ENCODE data around the gene FANCM.
"Not testable (repeated sequence)": the region's sequence is repeated elsewhere in the genome, so short reads cannot be mapped to it uniquely, and the experiment has no call there.

The FANCM gene

DNA sequence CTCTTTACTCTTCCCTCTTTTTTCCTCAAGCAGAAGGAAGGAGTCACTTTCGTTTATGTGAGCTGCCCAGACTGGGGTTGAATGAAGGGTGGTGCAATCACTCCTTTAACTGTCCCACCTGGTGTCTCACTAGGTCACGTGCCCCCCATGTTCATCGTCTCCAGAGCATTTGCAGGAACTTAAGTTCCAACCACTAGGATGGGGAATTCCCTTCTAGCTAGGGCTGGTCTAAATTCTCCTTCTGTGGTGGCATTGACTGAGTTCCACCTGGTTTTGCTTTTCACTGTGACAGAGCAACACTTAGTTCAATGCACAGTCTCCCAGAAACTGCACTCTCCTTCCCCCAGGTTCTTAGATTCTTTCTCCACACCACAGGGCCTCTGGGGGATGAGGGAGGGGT, 9.5 kb downstream of the FANCM start:
- no peak for DNase-seq

DNA sequence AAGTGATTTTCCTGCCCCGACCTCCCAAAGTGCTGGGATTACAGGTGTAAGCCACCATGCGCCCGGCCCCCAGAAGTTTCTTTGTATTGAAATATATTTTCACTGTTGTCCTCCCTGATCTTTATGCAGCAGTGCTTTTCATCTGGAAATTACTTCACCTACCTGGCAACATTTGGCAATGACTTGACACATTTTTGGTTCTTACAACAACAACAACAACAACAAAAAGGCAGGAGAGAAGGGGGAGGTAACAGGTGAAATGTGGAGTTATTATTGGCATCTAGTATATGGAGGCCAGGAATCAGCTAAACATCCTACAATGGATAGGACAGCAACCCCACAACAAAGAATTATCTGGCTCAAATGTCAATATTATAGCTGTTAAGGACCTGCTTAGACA, 13.9 kb downstream of the FANCM start:
- DNase-seq, result no peak

DNA sequence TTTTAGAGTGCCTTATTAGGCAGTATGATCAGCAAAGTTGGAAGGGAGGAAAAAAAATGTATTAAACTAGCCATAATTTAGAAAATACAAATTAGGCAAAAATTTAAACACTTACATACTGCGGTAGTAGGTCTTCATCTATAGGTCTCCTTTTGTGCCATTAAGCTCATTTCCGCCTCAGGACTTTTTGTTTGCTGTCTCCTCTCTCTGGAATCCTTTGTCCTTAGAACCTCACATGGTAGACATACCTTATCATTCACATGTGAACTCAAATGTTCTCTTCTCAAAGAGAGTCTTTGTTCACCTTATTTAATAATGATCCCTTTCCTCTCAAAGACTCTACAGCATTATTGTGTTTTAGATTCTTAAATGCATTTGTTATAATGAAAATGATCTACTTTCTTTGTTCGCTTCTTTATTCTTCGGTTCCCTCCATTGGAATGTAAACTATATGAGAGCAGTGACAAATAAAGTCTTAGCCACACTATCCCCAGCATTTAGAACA, 14.7 kb downstream of the FANCM start:
- DNase-seq, result no peak

DNA sequence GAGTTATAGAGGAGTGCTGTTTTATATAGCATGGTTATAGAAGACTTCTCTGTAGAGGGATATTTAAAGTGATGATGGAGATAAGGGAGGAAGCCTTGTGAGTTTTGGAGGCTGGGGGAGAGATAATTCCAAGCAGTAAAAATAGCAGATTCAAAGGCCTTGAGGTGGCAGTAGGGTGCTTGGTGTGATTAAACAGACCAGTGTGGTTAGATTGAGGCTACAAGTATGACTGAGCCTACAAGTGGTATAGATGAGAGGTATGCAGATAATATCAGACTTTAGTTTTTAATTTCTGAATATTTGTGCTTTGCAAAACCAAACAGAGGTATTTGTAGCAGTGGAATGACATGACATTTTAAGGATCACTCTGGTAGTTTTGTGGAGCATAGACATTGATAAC, 20.3 kb downstream of the FANCM start:
- no peak for DNase-seq

DNA sequence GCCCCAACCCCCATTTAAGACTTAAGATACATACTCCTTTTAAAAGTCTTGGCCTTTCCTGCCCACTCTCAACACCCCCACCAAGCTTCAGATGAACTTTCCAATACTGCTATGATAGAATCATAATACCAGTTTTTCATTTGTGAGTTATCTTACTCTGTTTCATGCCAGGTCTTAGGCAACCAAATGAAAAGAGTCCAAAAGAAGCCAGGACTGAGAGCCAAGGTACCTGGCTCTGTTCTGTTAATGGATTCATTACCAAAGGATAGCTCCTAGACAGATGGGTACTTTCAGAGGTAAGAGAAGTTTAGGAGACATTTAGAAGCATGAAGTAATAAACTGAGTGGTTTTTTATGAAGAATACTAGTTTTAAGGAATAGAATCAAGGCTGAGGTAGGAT, 34.2 kb downstream of the FANCM start:
- no peak for DNase-seq

DNA sequence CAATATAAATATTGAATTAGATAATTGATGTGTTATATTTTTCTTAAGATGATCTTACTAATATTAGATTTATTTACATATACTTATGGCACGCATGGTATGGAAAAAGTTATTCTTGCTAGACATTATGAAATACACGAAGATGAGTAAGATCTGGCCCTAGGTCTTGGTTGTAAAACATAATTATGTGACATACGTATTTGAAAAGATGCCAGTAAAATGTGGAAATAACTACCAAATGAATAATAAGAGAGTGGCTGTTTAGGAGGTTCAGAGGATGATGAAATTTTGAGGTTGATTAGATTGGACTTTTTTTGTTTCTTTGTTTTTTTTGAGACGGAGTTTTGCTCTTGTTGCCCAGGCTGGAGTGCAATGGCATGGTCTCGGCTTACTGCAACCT, 41.3 kb downstream of the FANCM start:
- no peak for DNase-seq

DNA sequence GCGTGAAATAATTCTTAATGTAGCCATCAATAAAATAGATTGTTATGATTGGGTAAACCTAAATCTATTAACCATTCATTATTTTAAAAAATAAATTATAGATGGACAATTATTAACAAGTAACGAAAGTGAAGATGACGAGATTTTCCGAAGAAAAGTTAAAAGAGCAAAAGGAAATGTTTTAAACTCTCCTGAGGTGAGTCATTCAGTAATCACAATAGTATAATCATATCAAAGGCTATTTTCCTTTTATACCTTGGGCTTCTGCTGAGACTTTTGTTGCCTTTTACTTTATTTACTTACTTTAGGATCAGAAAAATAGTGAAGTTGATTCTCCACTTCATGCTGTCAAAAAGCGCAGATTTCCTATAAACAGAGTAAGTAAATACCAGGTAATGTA, 45.6 kb downstream of the FANCM start:
- DNase-seq, result no peak

DNA sequence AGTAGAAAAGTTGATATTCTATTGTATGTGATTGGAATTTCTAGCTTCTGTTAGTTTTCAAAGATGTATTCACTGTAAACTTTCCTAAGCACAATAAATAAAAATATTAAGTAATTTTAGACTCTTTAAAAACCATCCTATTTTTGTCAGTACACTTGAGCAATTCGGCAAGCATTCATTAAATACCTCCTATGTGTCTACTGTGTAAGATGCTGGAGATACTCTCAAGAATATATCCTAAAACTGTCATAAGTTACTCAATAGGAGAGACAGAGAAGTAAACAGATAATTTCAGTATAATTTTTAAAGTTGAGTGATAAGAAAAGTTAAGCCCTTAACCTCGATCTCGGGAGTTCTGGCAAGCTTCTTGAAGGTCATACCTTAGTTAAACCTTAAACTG, 46.1 kb downstream of the FANCM start:
- DNase-seq, result no peak

DNA sequence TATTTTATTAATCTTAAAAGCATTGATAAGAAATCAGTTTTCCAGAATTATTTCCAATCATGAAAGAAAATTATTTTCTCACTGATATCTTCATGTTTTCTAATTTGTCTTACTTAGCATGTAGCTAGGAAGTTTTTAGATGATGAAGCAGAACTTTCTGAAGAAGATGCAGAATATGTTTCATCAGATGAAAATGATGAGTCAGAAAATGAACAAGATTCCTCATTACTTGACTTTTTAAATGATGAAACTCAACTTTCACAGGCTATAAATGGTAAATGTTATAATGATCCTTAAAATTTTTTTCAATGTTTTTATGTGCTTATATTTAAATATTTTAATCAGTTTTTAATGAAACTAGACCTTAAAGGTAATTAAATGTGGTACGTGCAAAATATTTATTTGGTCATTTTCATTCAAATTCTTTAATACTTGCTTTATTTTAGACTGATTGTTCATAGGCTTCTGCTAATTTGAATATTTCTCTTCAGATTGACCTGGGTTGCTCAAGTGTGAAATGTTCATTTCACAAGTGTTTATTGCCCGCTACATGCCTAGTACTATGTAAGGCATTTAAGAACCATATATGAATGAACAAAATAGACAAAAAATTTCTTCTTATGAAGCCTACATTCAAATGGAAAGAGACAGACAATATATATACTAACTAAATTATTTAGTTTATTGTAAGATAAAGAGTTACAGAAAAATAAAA, 49.5 kb downstream of the FANCM start:
- DNase-seq, result no peak

DNA sequence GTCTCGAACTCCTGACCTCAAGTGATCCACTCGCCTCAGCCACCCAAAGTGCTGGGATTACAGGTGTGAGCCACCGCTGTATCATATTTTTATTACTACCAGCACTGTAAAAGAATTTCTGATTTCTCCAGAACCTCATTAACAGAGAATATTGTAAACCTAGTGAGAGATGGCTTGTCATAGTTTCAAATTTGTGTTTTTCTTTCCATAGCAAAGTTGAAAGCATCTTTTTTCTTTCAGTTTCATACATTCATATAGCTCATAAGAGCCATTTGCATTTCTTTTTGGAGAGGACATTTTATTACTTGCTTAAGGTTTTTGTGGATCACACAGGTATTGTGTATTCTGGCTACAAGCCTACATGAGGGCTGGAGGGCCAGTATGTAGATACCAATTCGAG, 59.2 kb downstream of the FANCM start:
- no peak for DNase-seq

DNA sequence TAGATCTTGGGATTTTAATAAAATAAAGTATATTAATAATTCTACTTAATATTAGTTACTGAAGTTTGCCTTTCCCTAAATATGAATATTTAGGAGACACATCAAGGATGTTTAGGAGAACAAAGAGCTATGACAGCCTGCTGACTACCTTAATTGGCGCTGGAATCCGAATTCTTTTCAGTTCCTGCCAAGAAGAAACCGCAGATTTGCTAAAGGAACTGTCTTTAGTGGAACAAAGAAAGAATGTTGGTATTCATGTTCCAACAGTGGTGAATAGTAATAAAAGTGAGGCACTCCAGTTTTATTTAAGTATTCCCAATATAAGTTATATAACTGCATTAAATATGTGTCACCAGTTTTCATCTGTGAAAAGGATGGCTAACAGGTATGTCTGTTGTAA, 62.8 kb downstream of the FANCM start:
- no peak for DNase-seq

DNA sequence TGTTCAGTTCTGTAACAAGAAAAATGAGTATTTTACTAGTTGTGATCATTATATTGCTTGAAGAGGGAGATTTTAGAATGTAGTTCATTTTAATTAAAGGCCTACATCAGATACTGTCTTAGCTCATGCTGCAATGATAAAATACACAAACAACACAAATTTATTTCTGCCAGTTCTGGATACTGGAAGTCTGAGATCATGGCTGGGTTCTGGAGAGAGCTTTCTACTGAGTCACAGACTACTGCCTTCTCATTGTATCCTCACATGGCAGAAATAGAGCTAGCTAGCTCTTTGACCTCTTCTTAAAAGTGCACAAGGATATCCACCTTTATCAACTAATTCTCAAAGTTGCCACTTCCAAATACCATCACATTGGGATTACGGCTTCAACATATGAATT, 63.5 kb downstream of the FANCM start:
- no peak for DNase-seq

DNA sequence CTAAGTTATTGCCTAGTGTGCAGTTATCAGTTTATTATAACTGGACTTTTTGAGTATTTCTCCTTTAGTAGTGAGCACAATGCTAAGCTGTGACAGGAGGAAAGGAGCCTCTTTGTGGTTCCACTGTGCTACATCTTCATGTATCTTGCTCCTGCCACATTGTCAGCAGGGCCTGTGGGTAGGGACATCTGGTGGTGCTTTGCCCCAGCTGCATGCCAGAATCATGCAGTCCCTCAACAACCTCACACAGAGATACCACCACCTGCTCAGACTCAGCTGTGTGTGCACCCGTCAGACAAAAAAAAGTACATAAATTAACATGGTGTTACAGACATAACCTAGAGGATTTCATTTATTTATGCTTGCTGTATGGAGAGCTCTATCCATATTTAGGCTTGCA, 66.2 kb downstream of the FANCM start:
- no peak for DNase-seq

DNA sequence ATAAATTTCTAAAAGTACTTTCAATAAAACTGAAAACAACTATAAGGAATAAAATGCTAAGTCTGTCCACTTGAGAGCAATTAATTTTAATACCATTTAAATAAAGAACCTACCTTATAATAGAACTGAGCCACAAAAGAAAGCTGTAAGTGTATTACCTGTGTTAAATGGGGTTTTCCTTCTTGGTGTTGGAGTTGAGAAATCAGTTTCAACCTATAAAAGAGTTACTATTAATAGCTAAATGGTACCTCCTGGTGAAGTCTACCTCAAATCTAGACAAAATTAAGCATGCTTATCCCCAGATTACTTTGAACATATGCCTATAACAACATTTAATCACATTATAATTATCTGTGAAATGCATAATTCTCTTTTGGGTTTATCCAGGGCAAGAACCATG, 68.5 kb downstream of the FANCM start:
- DNase-seq, result no peak

DNA sequence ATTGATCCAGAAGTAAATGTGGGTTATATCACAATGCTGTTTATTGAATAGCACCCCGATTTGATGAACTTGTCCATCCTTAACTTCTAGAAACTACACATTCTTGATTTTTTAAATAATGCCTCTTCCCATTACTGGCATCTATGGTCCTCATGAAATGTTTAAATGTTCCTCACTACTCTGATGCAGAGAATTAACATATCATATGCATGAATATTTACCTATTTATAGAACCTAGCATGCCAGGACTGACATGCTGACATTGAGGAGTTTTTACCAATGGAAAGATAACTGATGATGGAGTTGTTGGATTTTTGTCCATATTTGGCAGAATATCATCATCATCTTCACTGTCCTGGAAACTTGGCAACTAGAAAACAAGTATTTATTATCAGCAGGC, 74.4 kb downstream of the FANCM start:
- DNase-seq, result no peak

DNA sequence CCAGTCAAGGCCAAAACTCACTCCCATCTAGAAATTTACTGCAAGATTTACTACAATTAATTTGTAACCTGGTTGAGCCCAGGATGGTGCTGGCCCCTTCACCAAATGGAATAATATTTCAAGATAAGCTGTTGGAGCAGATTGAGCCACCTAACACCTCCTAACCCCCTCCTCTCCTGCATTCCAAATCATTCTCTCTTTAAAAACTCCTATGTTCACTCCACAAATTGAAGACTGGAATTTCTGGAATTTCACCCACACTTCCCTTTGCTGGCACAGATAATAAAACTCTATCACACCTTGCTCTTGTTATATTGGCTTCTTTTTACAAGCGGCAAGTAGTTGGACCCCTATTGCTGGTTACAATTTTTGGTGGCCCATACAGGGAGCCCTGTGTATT, 75.6 kb downstream of the FANCM start:
- no peak for DNase-seq

DNA sequence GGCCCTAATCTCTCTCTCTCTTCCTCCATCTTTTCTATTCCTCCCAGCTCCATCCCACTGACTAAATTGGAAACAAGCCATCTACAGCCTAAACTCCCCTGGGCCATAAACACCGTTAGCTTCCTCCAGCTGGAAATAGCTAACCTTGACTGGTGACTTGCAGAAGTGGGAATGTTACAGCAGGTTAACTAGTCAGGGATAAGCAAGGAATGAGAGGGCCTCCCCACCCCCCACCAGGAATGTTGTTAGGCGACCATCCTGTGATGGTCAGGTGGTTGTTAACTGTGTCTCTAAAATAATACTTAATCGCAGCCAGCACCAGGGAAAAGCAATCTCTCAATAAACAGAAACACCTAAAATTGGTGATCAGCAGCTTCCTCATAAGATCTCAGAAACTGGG, 76.5 kb downstream of the FANCM start:
- no peak for DNase-seq

DNA sequence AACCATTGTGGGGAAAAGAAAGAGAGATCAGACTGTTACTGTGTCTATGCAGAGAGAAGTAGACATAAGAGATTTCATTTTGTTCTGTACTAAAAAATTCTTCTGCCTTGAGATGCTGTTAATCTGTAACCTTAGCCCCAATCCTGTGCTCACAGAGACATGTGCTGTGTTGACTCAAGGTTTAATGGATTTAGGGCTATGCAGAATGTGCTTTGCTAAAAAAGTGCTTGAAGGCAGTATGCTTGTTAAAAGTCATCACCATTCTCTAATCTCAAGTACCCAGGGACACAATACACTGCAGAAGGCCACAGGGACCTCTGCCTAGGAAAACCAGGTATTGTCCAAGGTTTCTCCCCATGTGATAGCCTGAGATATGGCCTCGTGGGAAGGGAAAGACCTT, 78.0 kb downstream of the FANCM start:
- DNase-seq, result not testable (repeated sequence)

DNA sequence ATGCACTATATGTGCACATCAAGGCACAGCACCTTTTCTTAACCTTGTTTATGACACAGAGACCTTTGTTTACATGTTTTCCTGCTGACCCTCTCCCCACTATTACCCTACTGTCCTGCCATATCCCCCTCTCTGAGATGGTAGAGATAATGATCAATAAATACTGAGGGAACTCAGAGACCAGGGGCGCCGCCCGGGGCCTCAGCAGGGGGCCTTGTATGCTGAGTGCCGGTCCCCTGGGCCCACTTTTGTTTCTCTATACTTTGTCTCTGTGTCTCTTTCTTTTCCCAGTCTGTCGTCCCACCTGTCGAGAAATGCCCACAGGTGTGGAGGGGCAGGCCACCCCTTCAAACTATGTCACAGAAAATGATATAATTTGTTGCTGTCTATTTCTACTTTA, 78.6 kb downstream of the FANCM start:
- DNase-seq, result not testable (repeated sequence)

DNA sequence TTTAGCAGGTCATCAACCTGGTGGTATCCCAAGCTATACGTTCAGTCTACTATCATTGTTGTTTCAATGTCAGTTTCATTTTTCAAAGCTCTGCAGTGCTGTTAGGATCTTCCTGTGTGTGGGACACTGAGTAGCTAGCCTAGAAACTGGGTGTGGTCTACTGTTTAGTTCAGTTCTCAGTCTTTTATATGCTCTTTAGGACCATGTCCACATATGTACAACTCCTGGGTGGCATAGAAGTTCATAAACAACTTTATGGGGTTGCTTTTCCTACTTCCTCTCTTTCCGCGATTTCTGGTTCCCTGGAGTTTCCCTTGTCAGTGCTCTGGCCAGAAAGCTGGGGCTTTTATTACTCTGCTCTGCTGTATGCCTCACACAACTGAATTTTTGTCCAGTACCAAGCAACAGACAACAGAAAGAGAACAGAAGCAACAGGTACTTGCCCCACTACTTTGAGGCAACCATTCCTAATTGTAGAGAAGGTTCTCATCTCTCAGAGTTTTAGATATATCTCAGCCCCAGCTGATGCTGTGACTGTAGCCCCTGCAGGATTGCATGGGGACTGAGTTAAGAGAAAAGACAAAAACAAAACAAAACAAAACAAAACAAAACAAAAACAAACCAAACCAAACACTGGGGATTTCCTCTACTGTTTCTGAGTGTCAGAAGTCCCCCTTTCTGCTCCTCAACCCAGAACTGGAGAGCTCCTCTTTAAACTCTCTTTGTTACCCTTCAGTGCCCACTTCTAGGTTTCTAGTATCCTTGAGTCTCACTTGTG, 86.9 kb downstream of the FANCM start:
- DNase-seq, result no peak

DNA sequence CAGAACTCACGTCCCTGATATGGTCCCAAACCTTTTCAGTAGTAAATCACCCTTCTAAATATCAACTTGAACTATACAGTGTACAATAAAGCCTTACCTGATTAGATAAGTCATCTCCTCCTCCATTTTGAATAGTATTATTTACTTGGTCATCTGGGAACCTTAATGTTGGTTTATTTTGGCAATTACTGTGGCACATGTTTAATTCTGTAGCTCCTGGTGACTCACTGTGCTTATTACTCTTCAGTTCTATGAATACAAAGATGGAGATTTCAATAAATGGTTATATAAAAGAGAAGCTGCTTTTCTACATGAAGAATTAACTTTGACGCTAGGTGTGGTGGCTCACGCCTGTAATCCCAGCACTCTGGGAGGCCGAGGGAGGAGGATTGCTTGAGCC, 91.8 kb downstream of the FANCM start:
- no peak for DNase-seq

DNA sequence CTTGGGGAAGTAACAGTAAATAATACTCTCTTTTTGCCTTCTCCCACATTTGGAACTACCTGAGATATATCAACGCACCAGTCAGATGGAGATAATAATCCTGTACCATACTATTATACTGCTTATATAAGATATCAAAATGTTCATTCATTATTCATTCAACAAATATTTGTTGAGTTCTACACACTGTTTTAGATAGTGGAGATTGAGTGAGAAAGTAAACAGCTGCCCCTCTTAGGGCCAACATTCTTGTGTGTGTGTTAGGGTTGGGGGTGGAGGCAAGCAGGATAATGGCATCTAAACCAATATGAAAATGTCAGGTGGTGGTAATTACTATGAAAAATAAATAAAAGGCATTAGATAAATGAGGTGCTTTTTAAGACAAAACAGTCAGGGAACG, 103.3 kb downstream of the FANCM start:
- no peak for DNase-seq

DNA sequence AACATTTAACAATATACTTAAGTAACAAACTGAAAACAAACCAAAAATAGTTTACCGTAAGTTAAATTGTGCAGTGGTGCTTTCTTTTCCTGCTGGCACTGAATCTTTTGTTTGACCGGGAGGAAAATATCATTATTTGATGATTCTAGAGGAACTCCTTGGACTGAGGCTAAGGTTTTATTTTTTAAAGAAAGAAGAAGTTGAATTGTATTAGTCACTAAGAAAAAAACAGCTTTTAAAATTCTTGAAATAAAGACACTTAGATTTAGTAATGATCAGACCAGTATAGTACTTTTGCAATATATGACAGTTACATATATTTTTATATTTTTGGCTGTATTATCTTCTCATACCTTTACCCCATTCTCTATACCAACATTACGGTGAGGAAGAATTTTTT, 107.0 kb downstream of the FANCM start:
- no peak for DNase-seq

DNA sequence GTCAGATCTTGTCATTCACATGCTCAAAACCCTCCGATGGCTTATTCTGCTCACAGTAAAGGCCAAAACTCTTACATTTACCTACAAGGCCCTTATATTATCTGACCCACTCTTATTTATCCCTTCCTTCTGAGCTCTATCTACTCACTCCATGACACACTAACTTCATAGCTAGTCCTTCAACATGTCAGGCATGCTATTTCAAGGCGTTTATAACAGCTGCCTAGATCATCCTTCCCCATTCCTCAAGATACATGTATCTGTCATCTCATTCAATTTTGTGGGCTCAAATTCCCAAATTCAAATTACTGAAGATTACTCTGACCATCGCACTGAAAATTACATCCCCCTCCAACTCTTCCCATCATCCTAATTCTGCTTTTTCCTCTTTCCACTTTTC, 110.4 kb downstream of the FANCM start:
- no peak for DNase-seq

DNA sequence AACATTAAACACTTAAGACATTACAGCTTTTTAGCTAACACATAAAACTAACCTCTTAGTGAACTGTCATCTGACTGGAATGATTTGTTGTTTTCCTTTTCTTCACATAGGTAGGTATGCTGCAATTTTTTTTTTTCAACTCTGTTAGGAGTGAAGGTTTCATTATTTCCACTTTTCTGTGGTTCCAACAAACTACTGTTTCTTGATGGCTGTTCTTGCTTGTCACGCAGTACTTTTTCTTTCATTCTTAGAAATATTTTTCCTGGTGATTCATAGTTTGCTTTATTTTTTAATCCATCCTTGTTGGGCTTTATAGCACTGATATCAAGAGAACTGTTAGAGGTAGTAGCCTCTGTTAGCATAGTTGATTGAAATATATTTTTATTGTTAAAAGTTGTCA, 111.0 kb downstream of the FANCM start:
- DNase-seq, result no peak
